Measurements from ENCODE around the gene PIAS3.

GRCh38 chr1:145845144-145845513, 13.8 kb downstream of the PIAS3 start:
- no peak for TF ChIP-seq CTCF (IDR thresholded peaks at IDR 0.05; ENCODE audit: low read depth, low read length)
- TF ChIP-seq MAX (IDR thresholded peaks at IDR 0.05; ENCODE audit: low read depth, low read length): no peak
- TF ChIP-seq POLR2A (IDR thresholded peaks at IDR 0.05; ENCODE audit: extremely low read depth, insufficient read length): no peak

Measured in NB4 (cell line).